Epidermal melanocyte (primary cell): ENCODE results near the gene DPEP2.
"Not testable (repeated sequence)": the region's sequence is repeated elsewhere in the genome, so short reads cannot be mapped to it uniquely, and the experiment has no call there.

ENCODE experiments used
- DNase-seq: peaks from one replicate; pipeline ENCODE4 v3.0.0; 2011; ENCODE audit warnings: low spot score; ENCODE audit not compliant: insufficient read length

DPEP2 gene

DNA sequence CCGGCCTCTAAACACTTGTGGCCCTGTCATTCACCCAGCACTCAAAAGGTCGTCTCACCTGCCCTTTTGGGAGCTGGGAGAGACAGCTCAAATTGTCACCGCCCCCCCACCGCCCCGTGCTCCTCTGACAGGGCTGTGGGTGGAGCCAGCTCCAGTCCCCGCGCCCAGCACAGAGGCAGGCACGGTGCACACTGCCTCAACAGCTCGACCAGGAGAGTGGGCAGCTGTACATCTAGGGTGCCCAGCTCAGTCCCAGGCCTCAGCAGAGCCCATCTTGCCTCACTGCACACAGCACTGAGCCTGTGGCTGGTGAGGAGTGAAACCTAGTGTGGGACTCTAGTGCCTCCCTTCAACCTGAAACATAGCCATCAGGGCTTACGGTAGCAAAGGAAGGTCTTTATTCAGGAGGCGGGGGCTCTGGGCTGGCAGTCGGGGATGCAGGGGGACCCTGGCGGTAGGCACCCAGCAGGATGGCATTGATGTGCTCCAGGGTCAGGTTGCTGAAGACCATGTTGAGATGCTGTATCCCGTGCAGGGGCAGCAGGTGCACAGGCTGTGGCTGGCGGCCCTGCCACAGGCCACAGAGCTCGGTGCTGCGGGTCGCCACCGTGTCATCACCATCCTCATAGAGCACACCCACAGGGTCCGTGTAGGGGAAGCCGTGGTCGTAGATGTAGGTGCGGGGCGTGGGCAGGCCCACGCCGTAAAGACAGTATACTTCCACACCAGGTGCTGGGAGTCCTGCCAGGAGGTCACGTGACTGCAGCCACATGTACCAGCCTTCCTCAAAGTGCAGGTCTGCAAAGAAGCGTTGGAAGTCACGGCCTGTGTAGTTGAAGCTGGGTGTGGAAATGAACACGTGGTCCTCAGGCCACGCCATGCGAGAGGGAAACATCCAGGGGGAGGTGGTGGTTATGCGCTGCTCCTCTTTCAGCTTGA, 59.5 kb downstream of the DPEP2 start:
- no peak for DNase-seq

DNA sequence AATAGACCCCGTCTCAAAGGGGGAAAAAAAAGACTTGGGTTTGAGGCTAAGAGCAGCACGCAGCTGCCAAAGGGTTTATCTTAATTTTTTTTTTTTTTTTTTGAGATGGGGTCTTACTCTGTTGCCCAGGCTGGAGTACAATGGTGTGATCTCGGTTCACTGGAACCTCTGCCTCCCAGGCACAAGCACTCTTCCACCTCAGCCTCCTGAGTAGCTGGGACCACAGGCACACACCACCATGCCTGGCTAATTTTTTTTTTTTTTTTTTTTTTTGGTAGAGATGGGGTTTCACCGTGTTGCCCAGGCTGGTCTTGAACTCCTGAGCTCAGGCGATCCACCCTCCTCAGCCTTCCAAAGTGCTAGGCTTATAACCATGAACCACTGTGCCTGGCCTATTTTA, 61.6 kb downstream of the DPEP2 start:
- not testable (repeated sequence) for DNase-seq
